AG10803 (cell line): ENCODE data around the gene TLX1.

ENCODE experiments used
- DNase-seq: peaks from one replicate; pipeline ENCODE4 v3.0.0; 2010; ENCODE audit warnings: low read depth
- H3K4me3 ChIP-seq: 2 replicates; pipeline ENCODE4 v1.5.1; 2011; ENCODE audit warnings: mild to moderate bottlenecking, low read length, control low read depth
- TF ChIP-seq, protein P1 (sequence below): conservative IDR thresholded peaks from 2 replicates; pipeline ENCODE4 v1.5.1; 2011; ENCODE audit warnings: mild to moderate bottlenecking, low read length, control low read depth, inconsistent platforms

The TLX1 gene

DNA sequence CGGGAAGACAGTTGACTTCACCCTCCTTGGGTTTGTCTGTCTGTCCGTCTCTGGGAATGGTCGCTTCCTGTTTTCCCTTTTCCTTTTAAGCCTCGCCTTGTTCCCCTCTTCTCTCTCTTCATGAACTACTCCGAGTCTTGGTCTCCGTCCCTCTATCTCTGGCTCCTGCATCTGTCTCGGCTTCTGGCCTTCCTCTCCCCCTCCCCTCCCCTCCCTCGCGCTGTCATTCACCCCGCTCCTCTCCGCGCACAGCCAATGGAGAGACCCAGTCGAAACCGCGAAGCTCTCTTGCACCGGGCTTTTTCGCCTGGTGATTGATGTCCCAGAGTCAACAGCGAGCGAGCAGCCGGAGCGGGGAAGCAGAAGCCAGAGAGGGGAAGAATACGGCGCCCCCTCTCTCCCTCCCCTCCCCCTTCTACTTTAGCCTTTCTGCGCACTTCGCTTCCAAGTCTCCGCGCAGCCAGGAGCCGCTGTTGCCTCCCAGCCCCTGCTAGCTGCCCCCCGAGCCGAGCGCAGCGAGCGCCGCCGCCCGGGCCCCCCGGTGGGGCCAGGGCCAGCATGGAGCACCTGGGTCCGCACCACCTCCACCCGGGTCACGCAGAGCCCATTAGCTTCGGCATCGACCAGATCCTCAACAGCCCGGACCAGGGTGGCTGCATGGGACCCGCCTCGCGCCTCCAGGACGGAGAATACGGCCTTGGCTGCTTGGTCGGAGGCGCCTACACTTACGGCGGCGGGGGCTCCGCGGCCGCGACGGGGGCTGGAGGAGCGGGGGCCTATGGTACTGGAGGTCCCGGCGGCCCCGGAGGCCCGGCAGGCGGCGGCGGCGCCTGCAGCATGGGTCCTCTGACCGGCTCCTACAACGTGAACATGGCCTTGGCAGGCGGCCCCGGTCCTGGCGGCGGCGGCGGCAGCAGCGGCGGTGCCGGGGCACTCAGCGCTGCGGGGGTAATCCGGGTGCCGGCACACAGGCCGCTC is at the start of gene TLX1:
TSS of gene TLX1 (plus strand) at position 317 of the 978 bp plus-strand sequence. CDS start at position 559, 242 bp downstream.
- TF ChIP-seq, protein P1, sequence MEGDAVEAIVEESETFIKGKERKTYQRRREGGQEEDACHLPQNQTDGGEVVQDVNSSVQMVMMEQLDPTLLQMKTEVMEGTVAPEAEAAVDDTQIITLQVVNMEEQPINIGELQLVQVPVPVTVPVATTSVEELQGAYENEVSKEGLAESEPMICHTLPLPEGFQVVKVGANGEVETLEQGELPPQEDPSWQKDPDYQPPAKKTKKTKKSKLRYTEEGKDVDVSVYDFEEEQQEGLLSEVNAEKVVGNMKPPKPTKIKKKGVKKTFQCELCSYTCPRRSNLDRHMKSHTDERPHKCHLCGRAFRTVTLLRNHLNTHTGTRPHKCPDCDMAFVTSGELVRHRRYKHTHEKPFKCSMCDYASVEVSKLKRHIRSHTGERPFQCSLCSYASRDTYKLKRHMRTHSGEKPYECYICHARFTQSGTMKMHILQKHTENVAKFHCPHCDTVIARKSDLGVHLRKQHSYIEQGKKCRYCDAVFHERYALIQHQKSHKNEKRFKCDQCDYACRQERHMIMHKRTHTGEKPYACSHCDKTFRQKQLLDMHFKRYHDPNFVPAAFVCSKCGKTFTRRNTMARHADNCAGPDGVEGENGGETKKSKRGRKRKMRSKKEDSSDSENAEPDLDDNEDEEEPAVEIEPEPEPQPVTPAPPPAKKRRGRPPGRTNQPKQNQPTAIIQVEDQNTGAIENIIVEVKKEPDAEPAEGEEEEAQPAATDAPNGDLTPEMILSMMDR: no peak
- no peak within 1 kb of the TSS for H3K4me3 ChIP-seq
- DNase-seq: no peak

DNA sequence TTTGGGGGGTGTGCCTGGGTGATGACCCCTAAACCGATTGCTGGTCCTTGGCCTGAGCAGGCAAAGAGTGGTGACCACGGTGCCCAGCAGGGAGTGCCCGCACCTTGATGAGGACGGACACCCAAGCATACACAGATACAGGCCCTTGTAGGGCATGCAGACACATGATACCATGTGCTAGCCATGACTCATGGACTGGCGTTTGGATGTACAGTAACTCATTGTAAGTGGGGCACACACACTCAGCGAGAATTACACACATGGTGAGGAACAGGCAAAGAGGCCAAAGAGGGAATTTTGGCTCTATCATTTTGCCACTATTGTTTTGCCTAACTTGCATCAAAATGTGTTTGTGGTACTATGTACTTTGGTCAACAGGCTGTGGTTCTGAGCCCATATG is 45.3 kb upstream of the TLX1 start:
- TF ChIP-seq, protein P1: no peak
- no peak overlapping the region for H3K4me3 ChIP-seq
- DNase-seq: no peak

DNA sequence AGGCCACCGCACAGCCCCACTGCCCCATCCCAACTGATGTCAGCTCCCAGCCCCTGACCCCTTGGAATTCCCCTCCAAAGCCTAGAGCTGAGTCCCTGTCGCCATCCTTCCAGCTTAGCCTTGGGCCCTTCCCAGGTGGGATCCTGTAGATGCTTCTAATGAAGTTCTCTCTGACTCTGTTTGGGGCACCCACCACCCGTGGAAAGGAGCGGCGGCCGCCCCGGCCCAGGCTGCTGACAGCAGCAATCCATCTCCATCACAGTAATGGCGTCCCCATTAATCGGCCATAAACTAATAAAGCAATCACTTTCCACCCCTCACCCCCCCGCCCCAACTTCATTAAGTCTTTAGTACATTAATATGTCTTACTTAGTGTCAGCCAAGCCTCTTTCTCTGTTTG is 43.7 kb upstream of the TLX1 start:
- no peak overlapping the region for H3K4me3 ChIP-seq
- no peak for DNase-seq
- TF ChIP-seq, protein P1: no peak

DNA sequence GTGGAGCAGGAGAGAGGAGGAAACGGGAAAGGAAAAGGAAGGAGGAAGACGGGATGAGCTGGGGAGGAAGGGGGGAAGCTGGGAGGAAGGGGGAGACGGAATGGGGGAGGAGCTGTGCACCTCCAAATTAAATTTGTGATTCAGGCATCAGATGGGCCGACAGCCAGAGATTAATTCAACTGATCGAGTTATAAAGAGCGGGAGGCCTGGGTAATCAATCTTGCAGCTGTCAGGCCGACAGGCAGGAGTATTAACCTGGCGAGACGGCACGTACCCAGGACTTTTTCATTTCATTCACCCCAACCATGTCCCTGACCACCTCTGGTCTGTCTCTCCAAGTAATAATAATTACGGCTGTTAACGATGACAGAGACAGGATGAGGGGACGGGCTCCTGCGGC is 43.1 kb upstream of the TLX1 start:
- DNase-seq: no peak
- TF ChIP-seq, protein P1: no peak
- no peak overlapping the region for H3K4me3 ChIP-seq

DNA sequence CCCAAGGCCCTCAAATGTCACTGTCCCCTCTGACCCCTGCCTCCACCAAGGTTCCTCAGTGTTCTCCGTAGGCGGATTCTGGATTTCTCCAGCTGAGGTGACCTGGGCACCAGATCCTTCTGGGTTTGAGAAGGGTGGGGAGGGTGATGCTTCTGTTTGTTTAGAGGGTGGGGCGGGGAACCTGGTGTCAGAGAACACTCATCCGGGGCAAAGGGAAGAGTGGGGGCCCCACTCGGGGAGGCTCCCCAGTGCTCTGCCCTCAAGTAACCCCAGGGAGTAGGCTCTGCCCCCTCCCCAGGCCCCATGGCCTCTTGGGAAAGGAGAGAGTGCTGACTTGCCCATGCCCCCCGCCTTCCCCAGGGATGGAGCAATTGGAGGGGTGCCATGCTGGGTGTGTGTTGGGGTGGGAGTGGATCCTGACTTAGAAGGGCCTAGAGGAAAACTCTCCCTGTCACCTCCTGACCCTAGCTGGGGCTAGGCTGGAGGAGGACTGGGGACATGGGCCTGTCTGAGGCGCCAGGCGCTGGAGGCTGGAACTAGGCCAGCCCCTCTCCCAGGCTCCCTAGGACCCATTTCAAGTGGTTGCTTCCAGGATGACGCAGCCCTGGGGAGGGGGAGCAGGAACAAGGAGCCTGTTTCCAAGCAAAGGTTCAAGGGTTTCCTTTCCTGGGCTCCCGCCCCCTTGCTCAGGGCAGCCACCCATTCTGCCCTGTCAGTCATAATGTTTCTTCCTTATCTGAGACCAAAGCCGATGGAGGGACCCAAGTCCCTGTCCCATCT is 41.4 kb upstream of the TLX1 start:
- H3K4me3 ChIP-seq: no peak overlapping the region
- TF ChIP-seq, protein P1: no peak
- no peak for DNase-seq

DNA sequence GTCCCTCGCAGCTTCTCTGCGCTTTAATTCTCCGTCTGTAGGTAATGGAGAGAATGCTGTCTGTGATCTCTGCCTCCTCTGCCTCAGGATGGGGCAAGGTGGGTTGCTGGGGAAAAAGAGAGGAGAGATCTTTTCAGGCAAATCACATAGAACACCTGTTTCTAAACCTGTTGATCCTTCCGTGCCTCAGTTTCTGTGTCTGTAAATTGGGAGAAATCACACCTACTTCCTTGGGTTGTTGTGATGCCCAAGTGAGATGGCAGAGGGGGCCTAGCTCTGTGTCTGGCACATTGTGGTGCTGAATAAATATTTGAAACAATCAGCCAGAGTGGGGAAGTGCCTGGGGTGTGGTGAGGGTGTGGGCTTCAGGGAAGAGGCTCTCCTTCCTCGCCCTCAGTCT is 40.5 kb upstream of the TLX1 start:
- TF ChIP-seq, protein P1: no peak
- no peak overlapping the region for H3K4me3 ChIP-seq
- no peak for DNase-seq
